DOHH2 (cell line): ENCODE results near the gene L3MBTL4.

Experiments used
- H3F3A ChIP-seq: fragments of 200-600 bp; sonication (generic), shearing (Covaris generic); 2 replicates; pipeline ENCODE4 v1.6.0; 2016; ENCODE audit warnings: antibody characterized with exemption, mild to moderate bottlenecking; ENCODE audit not compliant: control insufficient read depth, insufficient read depth
- H3K27ac ChIP-seq: fragments of 200-600 bp; sonication (generic); 2 replicates; pipeline ENCODE4 v1.5.1; 2014; ENCODE audit warnings: low read depth, mild to moderate bottlenecking, low read length, moderate library complexity
- H3K27me3 ChIP-seq: fragments of 200-600 bp; sonication (generic); 2 replicates; pipeline ENCODE4 v1.6.1; 2014; ENCODE audit warnings: mild to moderate bottlenecking, low read length, mixed read lengths; ENCODE audit not compliant: control insufficient read depth
- H3K36me3 ChIP-seq: fragments of 200-600 bp; sonication (generic); 2 replicates; pipeline ENCODE4 v1.6.1; 2014; ENCODE audit warnings: mild to moderate bottlenecking, low read length, moderate library complexity, mixed read lengths; ENCODE audit not compliant: control insufficient read depth
- H3K4me1 ChIP-seq: fragments of 200-600 bp; sonication (generic); 2 replicates; pipeline ENCODE4 v1.6.1; 2014; ENCODE audit warnings: mild to moderate bottlenecking, low read length, mixed read lengths; ENCODE audit not compliant: control insufficient read depth
- H3K4me2 ChIP-seq: fragments of 200-600 bp; sonication (generic); 2 replicates; pipeline ENCODE4 v1.6.0; 2014; ENCODE audit warnings: mild to moderate bottlenecking, low read length, moderate library complexity
- H3K4me3 ChIP-seq: fragments of 200-600 bp; sonication (generic); 2 replicates; pipeline ENCODE4 v1.5.1; 2014; ENCODE audit warnings: mild to moderate bottlenecking, low read length, mixed read lengths
- H3K79me2 ChIP-seq: fragments of 200-600 bp; sonication (generic); 2 replicates; pipeline ENCODE4 v1.6.1; 2014; ENCODE audit warnings: mild to moderate bottlenecking, low read length, mixed read lengths; ENCODE audit not compliant: control insufficient read depth
- H3K9me2 ChIP-seq: fragments of 200-600 bp; sonication (generic); replicated peaks from 2 replicates; pipeline ENCODE4 v1.6.1; 2014; ENCODE audit warnings: mild to moderate bottlenecking, low read length, mixed read lengths; ENCODE audit not compliant: control insufficient read depth
- H3K9me3 ChIP-seq: fragments of 200-600 bp; sonication (generic); 2 replicates; pipeline ENCODE4 v1.6.1; 2014; ENCODE audit warnings: antibody characterized with exemption, low read length, mixed read lengths; ENCODE audit not compliant: control insufficient read depth, insufficient read depth
- H4K20me1 ChIP-seq: fragments of 200-600 bp; sonication (generic); 2 replicates; pipeline ENCODE4 v1.6.0; 2014; ENCODE audit warnings: low read depth, mild to moderate bottlenecking, antibody characterized with exemption, low read length, moderate library complexity; ENCODE audit not compliant: control insufficient read depth, insufficient read depth
- CTCF ChIP-seq: fragments of 200-600 bp; sonication (generic); IDR thresholded peaks from one replicate; pipeline ENCODE4 v1.5.1; 2014; ENCODE audit warnings: antibody characterized with exemption, mild to moderate bottlenecking, low read depth, low read length; ENCODE audit not compliant: poor library complexity, severe bottlenecking
- EZH2phosphoT487 ChIP-seq: fragments of 200-600 bp; sonication (generic); IDR thresholded peaks from 2 replicates; pipeline ENCODE4 v1.6.1; 2017; ENCODE audit warnings: borderline replicate concordance, mild to moderate bottlenecking, antibody characterized with exemption, low read length, moderate library complexity, mixed read lengths

L3MBTL4 gene

GRCh38 chr18:6022845-6023244 lies 391.9 kb downstream of the L3MBTL4 start:
- Histone ChIP-seq H4K20me1 (no peaks in the 10 kb centered on the region), H3K27ac (no peak overlapping the region), H3K9me3 (no peaks in the 10 kb centered on the region), H3K27me3 (no peaks in the 10 kb centered on the region), H3K4me3 (no peak overlapping the region), H3K79me2 (no peaks in the 10 kb centered on the region), H3K4me2 (no peak overlapping the region), H3K4me1 (no peaks in the 10 kb centered on the region), H3F3A (no peaks in the 10 kb centered on the region), H3K36me3 (no peaks in the 10 kb centered on the region), H3K9me2 (no peaks in the 10 kb centered on the region)
- TF ChIP-seq CTCF (no peak), EZH2phosphoT487 (no peak)

GRCh38 chr18:6022074-6022444 lies 392.7 kb downstream of the L3MBTL4 start:
- no peaks in the 10 kb centered on the region for H3K36me3 ChIP-seq
- H3K27ac ChIP-seq = no peak overlapping the region
- TF ChIP-seq CTCF = no peak
- TF ChIP-seq EZH2phosphoT487 = no peak
- H3K4me3 ChIP-seq = no peak overlapping the region
- H3K9me2 ChIP-seq = no peaks in the 10 kb centered on the region
- H3K9me3 ChIP-seq = no peaks in the 10 kb centered on the region
- no peaks in the 10 kb centered on the region for H3K27me3 ChIP-seq
- H3F3A ChIP-seq = no peaks in the 10 kb centered on the region
- no peaks in the 10 kb centered on the region for H3K79me2 ChIP-seq
- no peaks in the 10 kb centered on the region for H3K4me1 ChIP-seq
- H4K20me1 ChIP-seq = no peaks in the 10 kb centered on the region
- H3K4me2 ChIP-seq = no peak overlapping the region

- Histone ChIP-seq H3K4me3 (no peak overlapping the region), H4K20me1 (no peaks in the 10 kb centered on the region), H3F3A (no peaks in the 10 kb centered on the region), H3K36me3 (no peaks in the 10 kb centered on the region), H3K79me2 (no peaks in the 10 kb centered on the region), H3K9me2 (no peaks in the 10 kb centered on the region), H3K27ac (no peak overlapping the region), H3K27me3 (no peaks in the 10 kb centered on the region), H3K4me1 (no peaks in the 10 kb centered on the region), H3K9me3 (no peaks in the 10 kb centered on the region), H3K4me2 (no peak overlapping the region)
- no peak for TF ChIP-seq CTCF
- no peak for TF ChIP-seq EZH2phosphoT487
These were observed 393.2 kb downstream of the L3MBTL4 start for GRCh38 chr18:6021306-6022073.
